OCI-LY1 (cell line): Measurements from ENCODE around the gene SMIM3.

Experiments used
- EZH2 ChIP-seq: fragments of 200-600 bp; sonication (generic), shearing (Covaris generic); IDR thresholded peaks from 2 replicates; pipeline ENCODE4 v1.8.0; 2017; ENCODE audit warnings: borderline replicate concordance, mixed run types, mild to moderate bottlenecking, antibody characterized with exemption, low read length, moderate library complexity, mixed read lengths
- TF ChIP-seq, protein P1 (sequence below): fragments of 200-600 bp; sonication (generic), shearing (Covaris generic); IDR thresholded peaks from 2 replicates; pipeline ENCODE4 v1.5.1; 2017; ENCODE audit warnings: mild to moderate bottlenecking, antibody characterized with exemption, low read length, moderate library complexity, mixed read lengths

DNA sequence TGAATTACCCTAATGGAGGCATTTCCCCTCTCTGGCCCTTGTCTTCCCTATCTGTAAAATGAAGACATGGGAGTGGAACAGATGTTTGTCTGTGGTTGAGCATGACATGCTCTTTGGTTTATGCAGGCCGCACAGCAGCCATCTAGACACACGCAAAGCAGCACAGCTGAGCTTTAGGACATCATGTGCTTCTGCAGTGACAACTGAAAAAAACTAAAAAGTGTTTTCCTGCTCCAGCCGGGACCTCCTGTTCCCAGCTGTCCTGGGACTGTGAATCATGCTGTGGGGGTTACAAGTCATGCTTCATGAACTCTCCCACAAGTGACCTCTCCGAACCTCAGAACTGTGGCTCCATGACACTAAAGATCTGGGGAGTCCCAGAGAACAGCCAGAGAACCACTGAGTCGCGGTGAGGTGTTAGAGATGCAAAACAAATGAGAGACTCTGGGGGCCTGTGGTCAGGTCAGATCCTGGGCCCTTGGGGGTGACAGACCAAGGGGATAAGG lies 1.7 kb downstream of the SMIM3 start:
- TF ChIP-seq, protein P1, sequence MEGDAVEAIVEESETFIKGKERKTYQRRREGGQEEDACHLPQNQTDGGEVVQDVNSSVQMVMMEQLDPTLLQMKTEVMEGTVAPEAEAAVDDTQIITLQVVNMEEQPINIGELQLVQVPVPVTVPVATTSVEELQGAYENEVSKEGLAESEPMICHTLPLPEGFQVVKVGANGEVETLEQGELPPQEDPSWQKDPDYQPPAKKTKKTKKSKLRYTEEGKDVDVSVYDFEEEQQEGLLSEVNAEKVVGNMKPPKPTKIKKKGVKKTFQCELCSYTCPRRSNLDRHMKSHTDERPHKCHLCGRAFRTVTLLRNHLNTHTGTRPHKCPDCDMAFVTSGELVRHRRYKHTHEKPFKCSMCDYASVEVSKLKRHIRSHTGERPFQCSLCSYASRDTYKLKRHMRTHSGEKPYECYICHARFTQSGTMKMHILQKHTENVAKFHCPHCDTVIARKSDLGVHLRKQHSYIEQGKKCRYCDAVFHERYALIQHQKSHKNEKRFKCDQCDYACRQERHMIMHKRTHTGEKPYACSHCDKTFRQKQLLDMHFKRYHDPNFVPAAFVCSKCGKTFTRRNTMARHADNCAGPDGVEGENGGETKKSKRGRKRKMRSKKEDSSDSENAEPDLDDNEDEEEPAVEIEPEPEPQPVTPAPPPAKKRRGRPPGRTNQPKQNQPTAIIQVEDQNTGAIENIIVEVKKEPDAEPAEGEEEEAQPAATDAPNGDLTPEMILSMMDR = no peak
- TF ChIP-seq EZH2 = no peak
